H9 (cell line): ENCODE data around the gene DTWD2. TPM values are rescaled to one million over a fixed set of nuclear protein-coding genes. Genes with fewer than 3 reads are reported as not detected.

Source experiments
- DNase-seq: peaks from one replicate; pipeline ENCODE4 v3.0.0-alpha.2; 2017
- H2AFZ ChIP-seq: one replicate; pipeline ENCODE4 v1.6.1; 2013; ENCODE audit warnings: mild to moderate bottlenecking, low read length, control low read depth, moderate library complexity
- H2AK5ac ChIP-seq: 2 replicates; pipeline ENCODE4 v1.6.1; 2013; ENCODE audit warnings: low read length, control low read depth, mixed read lengths; ENCODE audit not compliant: insufficient read length
- H2BK120ac ChIP-seq: one replicate; pipeline ENCODE4 v1.6.1; 2013; ENCODE audit warnings: low read depth, mild to moderate bottlenecking, low read length, control low read depth, inconsistent platforms; ENCODE audit not compliant: poor library complexity, severe bottlenecking
- H2BK12ac ChIP-seq: 2 replicates; pipeline ENCODE4 v1.6.1; 2013; ENCODE audit warnings: low read length, control low read depth, mixed read lengths, low read depth; ENCODE audit not compliant: insufficient read length
- H2BK15ac ChIP-seq: 2 replicates; pipeline ENCODE4 v1.6.1; 2013; ENCODE audit warnings: low read depth, low read length, control low read depth
- H2BK20ac ChIP-seq: one replicate; pipeline ENCODE4 v1.6.1; 2013; ENCODE audit warnings: low read depth, mild to moderate bottlenecking, low read length, control low read depth, inconsistent platforms; ENCODE audit not compliant: poor library complexity, severe bottlenecking
- H2BK5ac ChIP-seq: 2 replicates; pipeline ENCODE4 v1.6.1; 2013; ENCODE audit warnings: low read length, control low read depth, mixed read lengths; ENCODE audit not compliant: insufficient read length
- H3K14ac ChIP-seq: 2 replicates; pipeline ENCODE4 v1.6.1; 2013; ENCODE audit warnings: low read length, control low read depth; ENCODE audit not compliant: insufficient read depth
- H3K18ac ChIP-seq: 2 replicates; pipeline ENCODE4 v1.6.1; 2013; ENCODE audit warnings: low read depth, mild to moderate bottlenecking, mixed read lengths, low read length, control low read depth; ENCODE audit not compliant: insufficient read length
- H3K23ac ChIP-seq: 2 replicates; pipeline ENCODE4 v1.6.1; 2013; ENCODE audit warnings: low read length, control low read depth, mixed read lengths, low read depth; ENCODE audit not compliant: insufficient read length
- H3K23me2 ChIP-seq: 2 replicates; pipeline ENCODE4 v1.6.1; 2013; ENCODE audit warnings: low read depth, mild to moderate bottlenecking, mixed read lengths, low read length, control low read depth; ENCODE audit not compliant: insufficient read length, poor library complexity, severe bottlenecking
- H3K27ac ChIP-seq: 2 replicates; pipeline ENCODE4 v1.5.1; 2013; ENCODE audit warnings: low read length, control low read depth, mixed read lengths, low read depth; ENCODE audit not compliant: insufficient read length
- H3K27me3 ChIP-seq: 2 replicates; pipeline ENCODE4 v1.6.1; 2013; ENCODE audit warnings: low read length, control low read depth, inconsistent platforms; ENCODE audit not compliant: insufficient read depth
- H3K4ac ChIP-seq: 2 replicates; pipeline ENCODE4 v1.6.1; 2013; ENCODE audit warnings: low read depth, mild to moderate bottlenecking, control low read depth, inconsistent platforms, low read length, moderate library complexity
- H3K4me1 ChIP-seq: 2 replicates; pipeline ENCODE4 v1.6.1; 2013; ENCODE audit warnings: low read length, control low read depth, inconsistent platforms; ENCODE audit not compliant: insufficient read depth
- H3K4me2 ChIP-seq: 2 replicates; pipeline ENCODE4 v1.6.1; 2013; ENCODE audit warnings: low read length, control low read depth, mixed read lengths; ENCODE audit not compliant: insufficient read length, insufficient read depth
- H3K56ac ChIP-seq: 2 replicates; pipeline ENCODE4 v1.6.1; 2013; ENCODE audit warnings: low read depth, mild to moderate bottlenecking, mixed read lengths, low read length, control low read depth; ENCODE audit not compliant: insufficient read length
- H3K79me1 ChIP-seq: 2 replicates; pipeline ENCODE4 v1.6.1; 2013; ENCODE audit warnings: low read depth, mild to moderate bottlenecking, moderate library complexity, low read length, control low read depth, inconsistent platforms; ENCODE audit not compliant: insufficient read depth, poor library complexity, severe bottlenecking
- H3K79me2 ChIP-seq: 2 replicates; pipeline ENCODE4 v1.6.1; 2013; ENCODE audit warnings: low read length, control low read depth, inconsistent platforms; ENCODE audit not compliant: insufficient read depth
- H3K9ac ChIP-seq: 2 replicates; pipeline ENCODE4 v1.6.1; 2013; ENCODE audit warnings: low read length, control low read depth, mixed read lengths; ENCODE audit not compliant: insufficient read length; ENCODE audit errors: extremely low read depth
- H3K9me3 ChIP-seq: one replicate; pipeline ENCODE4 v1.6.1; 2013; ENCODE audit warnings: low read depth, low read length, inconsistent platforms; ENCODE audit not compliant: control insufficient read depth
- H3T11ph ChIP-seq: one replicate; pipeline ENCODE4 v1.6.1; 2013; ENCODE audit warnings: mild to moderate bottlenecking, low read length, control low read depth, inconsistent platforms
- H4K20me1 ChIP-seq: one replicate; pipeline ENCODE4 v1.6.1; 2013; ENCODE audit not compliant: control insufficient read depth, insufficient read length, insufficient read depth
- H4K5ac ChIP-seq: 2 replicates; pipeline ENCODE4 v1.6.1; 2013; ENCODE audit warnings: low read depth, mild to moderate bottlenecking, mixed read lengths, low read length, control low read depth; ENCODE audit not compliant: insufficient read length
- H4K8ac ChIP-seq: replicated peaks from 2 replicates; pipeline ENCODE4 v1.6.1; 2013; ENCODE audit warnings: low read length, control low read depth, mixed read lengths, low read depth; ENCODE audit not compliant: insufficient read length
- H4K91ac ChIP-seq: 2 replicates; pipeline ENCODE4 v1.6.1; 2013; ENCODE audit warnings: low read depth, mild to moderate bottlenecking, moderate library complexity, mixed read lengths, low read length, control low read depth; ENCODE audit not compliant: insufficient read length
- H3K27ac Mint-ChIP-seq, 3 experiments: 2 replicates in 2 of 3; 3 replicates in 1 of 3; pipeline ENCODE4 v1.8.0; 2020 to 2021; ENCODE audit warnings: mixed read lengths in 3 of 3, mild to moderate bottlenecking in 1 of 3, moderate library complexity in 1 of 3
- H3K27me3 Mint-ChIP-seq: 2 replicates; pipeline ENCODE4 v1.8.0; 2021; ENCODE audit warnings: low read depth, mild to moderate bottlenecking, moderate library complexity, mixed read lengths
- H3K36me3 Mint-ChIP-seq, 3 experiments: 2 replicates in 2 of 3; 3 replicates in 1 of 3; pipeline ENCODE4 v1.8.0; 2020 to 2021; ENCODE audit warnings: low read depth in 3 of 3, mixed read lengths in 3 of 3; ENCODE audit not compliant: insufficient read depth in 1 of 3
- H3K4me1 Mint-ChIP-seq, 2 experiments: 2 replicates each; pipeline ENCODE4 v1.8.0; 2020; ENCODE audit warnings: mixed read lengths in 2 of 2
- H3K4me3 Mint-ChIP-seq, 2 experiments: 2 replicates in 1 of 2; 3 replicates in 1 of 2; pipeline ENCODE4 v1.8.0; 2020 to 2021; ENCODE audit warnings: mild to moderate bottlenecking in 2 of 2, mixed read lengths in 2 of 2, moderate library complexity in 1 of 2
- H3K9me3 Mint-ChIP-seq, 2 experiments: 2 replicates in 1 of 2; 3 replicates in 1 of 2; pipeline ENCODE4 v1.8.0; 2020; ENCODE audit warnings: mild to moderate bottlenecking in 2 of 2, mixed read lengths in 2 of 2, moderate library complexity in 1 of 2
- CTCF ChIP-seq: fragments of 200-600 bp; sonication (generic); conservative IDR thresholded peaks from 3 replicates; pipeline ENCODE4 v1.8.0; 2021; ENCODE audit warnings: antibody characterized with exemption, mild to moderate bottlenecking
- WGBS: extraction: QIAGEN DNeasy Blood & Tissue Kit; methylation state at CpG from one replicate; pipeline ENCODE4 v1.1.7; 2013; ENCODE audit warnings: missing lambda C conversion rate, low lambda C conversion rate, mixed read lengths; ENCODE audit not compliant: insufficient read length; ENCODE audit errors: extremely low coverage; 5-methylcytosine and 5-hydroxymethylcytosine counted together
- total RNA-seq: library from RNA; stranded (reverse); gene quantifications from 2 replicates; pipeline ENCODE4 v1.2.1, GENCODE V29; 2021

DTWD2 gene
- total RNA-seq, 1 experiment from 2014 or later: 10.8 TPM

DNA sequence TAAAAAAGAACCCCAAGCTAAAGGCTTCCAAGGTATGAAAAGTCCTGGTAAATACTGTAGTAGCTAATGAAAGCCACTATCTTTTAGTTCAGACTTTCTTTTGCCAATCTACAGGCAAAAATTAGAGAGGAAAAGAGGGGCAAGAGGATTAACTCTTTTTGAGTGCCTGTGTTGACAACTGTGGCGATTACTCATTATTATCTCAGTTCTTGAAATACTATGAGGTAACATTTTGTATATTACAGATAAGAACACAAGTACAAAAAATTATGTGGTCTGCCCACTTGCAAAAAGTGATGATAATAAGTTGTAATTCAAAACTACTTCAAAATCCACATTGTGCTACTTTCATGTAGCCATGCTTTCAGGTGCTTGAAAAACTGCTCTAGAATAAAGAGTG, 144.0 kb downstream of the DTWD2 start:
- Mint-ChIP-seq H3K27ac (no peak overlapping the region), H3K4me3 (no peak overlapping the region), H3K9me3 (peaks cover 0 to 2% of the 10 kb centered on the region in 2 experiments; a peak in 1 of 5 replicates), H3K36me3 (no peaks in the 10 kb centered on the region; a peak in 1 of 7 replicates), H3K4me1 (no peaks in the 10 kb centered on the region), H3K27me3 (no peaks in the 10 kb centered on the region)
- Histone ChIP-seq H4K8ac (no peak overlapping the region), H3K79me1 (no peaks in the 10 kb centered on the region), H3K14ac (no peak overlapping the region), H3K27me3 (no peaks in the 10 kb centered on the region), H3K4ac (no peak overlapping the region), H4K91ac (no peak overlapping the region), H3K23ac (no peak overlapping the region), H3K4me1 (no peaks in the 10 kb centered on the region), H2BK15ac (no peak overlapping the region), H4K20me1 (no peaks in the 10 kb centered on the region), H2BK20ac (no peak overlapping the region), H2BK5ac (no peak overlapping the region), H3K79me2 (no peaks in the 10 kb centered on the region), H4K5ac (no peak overlapping the region), H3K56ac (no peak overlapping the region), H3K9ac (no peak overlapping the region), H3K4me2 (no peak overlapping the region), H2AFZ (no peak overlapping the region), H2AK5ac (no peak overlapping the region), H3K9me3 (no peaks in the 10 kb centered on the region), H3K23me2 (no peaks in the 10 kb centered on the region), H3K27ac (no peak overlapping the region), H3T11ph (no peak overlapping the region), H2BK12ac (no peak overlapping the region), H2BK120ac (no peak overlapping the region), H3K18ac (no peak overlapping the region)
- no peak for DNase-seq
- no peak for TF ChIP-seq CTCF
- no CpG with 5 or more reads among the region's 1 CpG for WGBS
